A673 (cell line): ENCODE data around the gene NEURL3.

Experiments used
- CTCF ChIP-seq: fragments of 300-800, 200-600 bp; sonication (generic); conservative IDR thresholded peaks from 2 replicates; pipeline ENCODE4 v1.5.1; 2017; ENCODE audit warnings: low read depth, mild to moderate bottlenecking, antibody characterized with exemption, low read length, moderate library complexity, mixed read lengths
- EZH2 ChIP-seq: fragments of 200-600 bp; sonication (generic); IDR thresholded peaks from 2 replicates; pipeline ENCODE4 v1.6.1; 2017; ENCODE audit warnings: borderline replicate concordance, low read depth, mild to moderate bottlenecking, mixed read lengths, antibody characterized with exemption, low read length; ENCODE audit not compliant: poor library complexity, severe bottlenecking

DNA sequence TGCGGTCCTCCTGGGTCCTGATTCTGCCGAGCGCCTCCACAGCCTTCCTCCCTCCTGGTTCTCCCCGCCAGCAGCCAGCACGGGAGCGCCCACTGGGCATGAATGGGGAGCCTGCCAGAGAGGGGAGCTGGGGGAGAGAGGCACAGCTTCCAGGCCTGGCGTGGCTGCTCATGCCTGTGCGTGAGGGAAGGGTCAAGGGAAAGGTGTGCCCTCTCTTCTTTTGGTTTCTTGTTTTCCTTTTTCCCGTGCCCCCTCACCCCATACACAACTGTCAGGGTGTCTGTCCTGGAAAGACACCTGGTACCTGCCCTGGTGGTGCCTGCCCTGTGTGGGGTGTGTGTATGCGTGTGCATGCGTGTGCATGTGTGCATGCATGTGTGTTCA lies 4.7 kb upstream of the NEURL3 start:
- TF ChIP-seq EZH2 (no peak), CTCF (no peak)
